Mesenchymal stem cell (in vitro differentiated cells and primary cell): ENCODE data around the gene RANBP9. TPM values are rescaled to one million over a fixed set of nuclear protein-coding genes. Genes with fewer than 3 reads are reported as not detected.
A peak's percentile ranks its signal among the peaks of the same experiment; 100 is the strongest.

Source experiments
- DNase-seq: peaks from one replicate; pipeline ENCODE4 v3.0.0-alpha.2; 2013
- H2AFZ ChIP-seq: one replicate; pipeline ENCODE4 v1.6.1; 2013; ENCODE audit warnings: low read depth, mild to moderate bottlenecking, control low read depth, inconsistent platforms, low read length, moderate library complexity
- H2AK5ac ChIP-seq: 2 replicates; pipeline ENCODE4 v1.6.1; 2013; ENCODE audit warnings: low read length, moderate library complexity, mild to moderate bottlenecking, inconsistent platforms; ENCODE audit not compliant: severe bottlenecking
- H2BK120ac ChIP-seq: one replicate; pipeline ENCODE4 v1.6.1; 2013; ENCODE audit warnings: low read depth, mild to moderate bottlenecking, inconsistent platforms, low read length, moderate library complexity
- H2BK12ac ChIP-seq, 2 experiments: one replicate each; pipeline ENCODE4 v1.6.1; 2013; ENCODE audit warnings: inconsistent platforms in 2 of 2, low read length in 2 of 2, mild to moderate bottlenecking in 2 of 2, moderate library complexity in 2 of 2, control low read depth in 1 of 2
- H2BK15ac ChIP-seq: one replicate; pipeline ENCODE4 v1.6.1; 2013; ENCODE audit warnings: mild to moderate bottlenecking, low read depth, inconsistent platforms; ENCODE audit not compliant: poor library complexity, severe bottlenecking
- H2BK5ac ChIP-seq: 2 replicates; pipeline ENCODE4 v1.6.1; 2013; ENCODE audit warnings: low read depth, mild to moderate bottlenecking, low read length, control low read depth, inconsistent platforms; ENCODE audit not compliant: poor library complexity, severe bottlenecking
- H3K14ac ChIP-seq, 2 experiments: one replicate each; pipeline ENCODE4 v1.6.1; 2013; ENCODE audit warnings: inconsistent platforms in 2 of 2, low read length in 2 of 2, control low read depth in 1 of 2, mild to moderate bottlenecking in 1 of 2, moderate library complexity in 1 of 2
- H3K18ac ChIP-seq, 2 experiments: one replicate each; pipeline ENCODE4 v1.6.1; 2013; ENCODE audit warnings: inconsistent platforms in 2 of 2, low read length in 2 of 2, control low read depth in 1 of 2, low read depth in 1 of 2, mild to moderate bottlenecking in 1 of 2
- H3K23ac ChIP-seq, 2 experiments: one replicate each; pipeline ENCODE4 v1.6.1; 2013; ENCODE audit warnings: inconsistent platforms in 2 of 2, low read length in 2 of 2, mild to moderate bottlenecking in 2 of 2, moderate library complexity in 2 of 2, control low read depth in 1 of 2
- H3K27ac ChIP-seq: 2 replicates; pipeline ENCODE4 v1.5.1; 2013; ENCODE audit warnings: mild to moderate bottlenecking, moderate library complexity, low read length, control low read depth, inconsistent platforms; ENCODE audit not compliant: poor library complexity, severe bottlenecking
- H3K27me3 ChIP-seq, 2 experiments: 2 replicates each; pipeline versions ENCODE4 v1.6.1 to v1.7.0; 2013; ENCODE audit warnings: low read length in 2 of 2, mild to moderate bottlenecking in 2 of 2, moderate library complexity in 2 of 2, control low read depth in 1 of 2, inconsistent platforms in 1 of 2; ENCODE audit not compliant: control insufficient read depth in 1 of 2, insufficient read depth in 1 of 2
- H3K36me3 ChIP-seq, 2 experiments: 2 replicates each; pipeline versions ENCODE4 v1.6.1 to v1.7.0; 2013; ENCODE audit warnings: low read length in 2 of 2, control low read depth in 1 of 2, inconsistent platforms in 1 of 2, low read depth in 1 of 2, mild to moderate bottlenecking in 1 of 2; ENCODE audit not compliant: insufficient read depth in 2 of 2, control insufficient read depth in 1 of 2
- H3K4ac ChIP-seq, 2 experiments: one replicate each; pipeline ENCODE4 v1.6.1; 2013; ENCODE audit warnings: inconsistent platforms in 2 of 2, low read length in 2 of 2, mild to moderate bottlenecking in 2 of 2, moderate library complexity in 2 of 2, control low read depth in 1 of 2, low read depth in 1 of 2
- H3K4me1 ChIP-seq: 2 replicates; pipeline ENCODE4 v1.6.1; 2013; ENCODE audit warnings: low read depth, low read length, control low read depth; ENCODE audit not compliant: control insufficient read depth, insufficient read depth
- H3K4me2 ChIP-seq: 2 replicates; pipeline ENCODE4 v1.6.1; 2013; ENCODE audit warnings: low read length, mild to moderate bottlenecking, inconsistent platforms; ENCODE audit not compliant: poor library complexity, severe bottlenecking
- H3K4me3 ChIP-seq, 2 experiments: 2 replicates each; pipeline versions ENCODE4 v1.5.1 to v1.7.0; 2013; ENCODE audit warnings: low read length in 2 of 2, mild to moderate bottlenecking in 2 of 2, control low read depth in 1 of 2, low read depth in 1 of 2; ENCODE audit not compliant: insufficient read depth in 1 of 2
- H3K79me1 ChIP-seq: replicated peaks from 2 replicates; pipeline ENCODE4 v1.6.1; 2013; ENCODE audit warnings: mild to moderate bottlenecking, control low read depth, low read length, inconsistent platforms; ENCODE audit not compliant: poor library complexity, severe bottlenecking
- H3K9ac ChIP-seq: 2 replicates; pipeline ENCODE4 v1.7.0; 2013; ENCODE audit warnings: mild to moderate bottlenecking, low read length, moderate library complexity
- H3K9me3 ChIP-seq: 2 replicates; pipeline ENCODE4 v1.7.0; 2013; ENCODE audit warnings: mild to moderate bottlenecking, low read length; ENCODE audit not compliant: control insufficient read depth
- H4K8ac ChIP-seq: one replicate; pipeline ENCODE4 v1.6.1; 2013; ENCODE audit warnings: inconsistent platforms, mild to moderate bottlenecking, low read length, moderate library complexity
- H4K91ac ChIP-seq: one replicate; pipeline ENCODE4 v1.6.1; 2013; ENCODE audit warnings: mild to moderate bottlenecking, low read length, inconsistent platforms
- WGBS: methylation state at CpG from one replicate; pipeline ENCODE4 v1.1.7; 2013; ENCODE audit warnings: mixed read lengths; 5-methylcytosine and 5-hydroxymethylcytosine counted together
- polyA plus RNA-seq, 2 experiments: library from polyadenylated mRNA; stranded (reverse); fragments of 200-250 nt; gene quantifications; one replicate each; pipeline ENCODE4 v1.2.3, GENCODE V29; 2013

The RANBP9 gene
- polyA plus RNA-seq (2013, experiment 1 of 2), result 26.2 TPM
- 27.2 TPM for polyA plus RNA-seq (2013, experiment 2 of 2)

GRCh38 chr6:13711733-13712598 lies at the start of gene RANBP9:
TSS of gene RANBP9 (minus strand) at chr6:13711835. CDS start at chr6:13711505, 330 bp downstream.
- H3K4ac ChIP-seq, result peak within 1 kb of the TSS; percentile 84 to 86
- H3K27ac ChIP-seq, result peak within 1 kb of the TSS; percentile 92
- no peaks in the 10 kb centered on the region for H3K9me3 ChIP-seq
- peak within 1 kb of the TSS; percentile 89 for H4K8ac ChIP-seq
- H3K9ac ChIP-seq, result peak within 1 kb of the TSS; percentile 97
- H4K91ac ChIP-seq, result peak within 1 kb of the TSS; percentile 74
- H3K36me3 ChIP-seq, result no peaks in the 10 kb centered on the region
- peak within 1 kb of the TSS; percentile 93 for H2BK15ac ChIP-seq
- H2AK5ac ChIP-seq, result no peak within 1 kb of the TSS
- peak within 1 kb of the TSS; percentile 95 for H2BK120ac ChIP-seq
- peaks cover 3% of the 10 kb centered on the region for H3K79me1 ChIP-seq
- peaks cover 5% of the 10 kb centered on the region for H3K4me1 ChIP-seq
- H2BK12ac ChIP-seq, result peak within 1 kb of the TSS in 1 of 2 experiments; percentile 57
- peak within 1 kb of the TSS; percentile 72 for H2AFZ ChIP-seq
- H3K27me3 ChIP-seq, result no peaks in the 10 kb centered on the region
- peak within 1 kb of the TSS; percentile 86 to 93 for H3K18ac ChIP-seq
- H3K4me3 ChIP-seq, result peak within 1 kb of the TSS; percentile 93 to 99
- DNase-seq, result peak; percentile 92
- peak within 1 kb of the TSS in 1 of 2 experiments; percentile 81 for H3K14ac ChIP-seq
- H2BK5ac ChIP-seq, result peak within 1 kb of the TSS; percentile 86
- peak within 1 kb of the TSS; percentile 79 for H3K4me2 ChIP-seq
- WGBS, result under 1% methylated on average over 30 of the region's 102 CpGs
- no peak within 1 kb of the TSS for H3K23ac ChIP-seq

- Histone ChIP-seq H3K36me3 (no peaks in the 10 kb centered on the region), H2BK120ac (no peak overlapping the region), H3K9me3 (no peaks in the 10 kb centered on the region), H2BK12ac (no peak overlapping the region), H3K4ac (peak overlapping the region in 1 of 2 experiments; percentile 28), H3K27me3 (no peaks in the 10 kb centered on the region), H2AFZ (no peak overlapping the region), H3K79me1 (no peaks in the 10 kb centered on the region), H3K4me2 (no peak overlapping the region), H2AK5ac (no peak overlapping the region), H4K91ac (no peak overlapping the region), H3K18ac (no peak overlapping the region), H3K27ac (no peak overlapping the region), H2BK15ac (no peak overlapping the region), H3K23ac (no peak overlapping the region), H3K9ac (peak overlapping the region; percentile 79), H3K14ac (no peak overlapping the region), H4K8ac (no peak overlapping the region), H3K4me3 (peak overlapping the region in 1 of 2 experiments; percentile 40), H2BK5ac (no peak overlapping the region), H3K4me1 (no peaks in the 10 kb centered on the region)
- WGBS, result 82% methylated on average over 11 of the region's 11 CpGs
- DNase-seq, result no peak
Observed at GRCh38 chr6:13760307-13761304, 49.0 kb upstream of the RANBP9 start.

DNA sequence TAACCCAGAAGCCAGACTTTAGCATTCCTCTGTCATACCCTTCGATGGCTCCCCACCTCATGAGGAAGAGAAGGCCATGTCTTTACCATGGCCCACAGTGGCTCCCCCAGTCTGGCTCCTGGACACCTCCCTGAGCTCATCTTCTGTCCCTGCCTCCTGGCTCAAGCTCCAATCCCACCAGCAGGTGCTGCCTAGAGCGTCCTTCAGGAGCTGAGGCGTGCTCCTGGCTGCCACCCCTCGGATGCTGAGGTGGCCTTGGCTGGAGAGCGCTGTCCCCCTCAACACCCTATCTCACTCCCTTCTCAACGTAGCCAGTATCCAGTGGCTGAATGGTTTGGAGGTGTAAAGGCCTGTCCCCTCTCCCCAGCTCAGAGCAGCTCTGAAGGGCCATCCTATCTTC lies 47.4 kb upstream of the RANBP9 start:
- WGBS, result 82% methylated on average over 6 of the region's 6 CpGs

More for the DNA sequence above, 47.4 kb upstream of the RANBP9 start:
- Histone ChIP-seq H2AFZ (no peak overlapping the region), H3K4me2 (no peak overlapping the region), H3K4me1 (no peaks in the 10 kb centered on the region), H3K4me3 (no peak overlapping the region), H4K8ac (no peak overlapping the region), H2BK12ac (peak overlapping the region in 1 of 2 experiments; percentile 52), H2AK5ac (no peak overlapping the region), H3K14ac (no peak overlapping the region), H3K18ac (no peak overlapping the region), H3K9me3 (no peaks in the 10 kb centered on the region), H3K9ac (no peak overlapping the region), H3K36me3 (no peaks in the 10 kb centered on the region), H3K4ac (no peak overlapping the region), H3K27ac (no peak overlapping the region), H2BK5ac (no peak overlapping the region), H3K27me3 (no peaks in the 10 kb centered on the region), H2BK120ac (no peak overlapping the region), H3K23ac (no peak overlapping the region), H4K91ac (peak overlapping the region; percentile 71), H3K79me1 (no peaks in the 10 kb centered on the region), H2BK15ac (no peak overlapping the region)
- no peak for DNase-seq
